ENCODE data around the gene NR2F2.

NR2F2 gene

DNA sequence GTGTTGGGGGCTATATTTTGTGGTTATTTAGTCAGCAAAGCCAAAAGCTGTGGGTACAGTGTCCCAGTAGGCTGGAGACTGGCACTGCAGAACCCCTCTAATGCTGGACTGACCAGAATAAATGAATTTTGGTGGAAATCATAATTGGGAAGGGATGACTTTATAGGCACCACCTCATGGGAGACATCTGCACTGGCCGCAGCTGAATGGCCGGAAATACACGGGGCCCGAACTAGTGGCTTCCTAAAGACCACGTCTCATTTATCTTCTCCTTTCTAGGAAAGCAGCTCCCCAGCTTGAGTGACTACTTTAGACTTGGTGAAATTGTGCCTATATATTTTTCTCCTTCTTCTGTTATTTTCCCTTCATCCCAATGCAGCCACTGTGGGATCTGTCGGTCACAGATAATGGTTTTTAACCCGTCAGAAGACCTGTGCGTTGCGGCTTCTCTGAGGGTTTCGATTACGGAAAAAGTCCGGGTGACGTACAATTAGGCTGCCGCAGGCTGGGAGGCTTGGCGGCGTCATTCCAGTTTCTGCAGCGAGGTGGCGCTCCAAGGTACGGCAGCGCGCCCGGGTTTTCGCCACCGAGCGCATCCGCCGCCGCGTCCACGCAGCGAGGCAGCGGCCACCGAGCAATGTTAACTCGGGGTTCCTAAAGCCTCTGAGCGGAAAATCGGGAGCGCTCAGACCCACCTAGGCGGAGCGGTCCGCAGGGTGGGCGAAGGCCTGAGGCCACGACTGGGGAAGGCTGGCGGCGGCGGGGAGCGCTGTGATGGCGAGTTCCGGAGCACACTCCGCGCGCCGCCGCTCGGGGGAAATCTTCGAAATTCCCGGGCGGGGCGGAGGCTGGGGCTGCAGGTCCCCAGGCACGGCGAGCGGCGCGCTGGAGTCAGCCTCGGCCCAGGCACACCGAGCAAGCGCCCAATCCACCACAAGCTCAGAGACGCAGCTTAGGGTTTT, 26.3 kb downstream of the NR2F2 start:
- TF ChIP-seq SIN3A (IDR thresholded peaks at IDR 0.05; ENCODE audit: borderline replicate concordance, insufficient read depth, low read length) (no peak), FOXP2 (optimal IDR thresholded peaks at IDR 0.05; ENCODE audit: borderline replicate concordance, extremely low read depth, extremely low read length, insufficient read depth) (peak; percentile 86)
- TF ChIP-seq, protein P1, sequence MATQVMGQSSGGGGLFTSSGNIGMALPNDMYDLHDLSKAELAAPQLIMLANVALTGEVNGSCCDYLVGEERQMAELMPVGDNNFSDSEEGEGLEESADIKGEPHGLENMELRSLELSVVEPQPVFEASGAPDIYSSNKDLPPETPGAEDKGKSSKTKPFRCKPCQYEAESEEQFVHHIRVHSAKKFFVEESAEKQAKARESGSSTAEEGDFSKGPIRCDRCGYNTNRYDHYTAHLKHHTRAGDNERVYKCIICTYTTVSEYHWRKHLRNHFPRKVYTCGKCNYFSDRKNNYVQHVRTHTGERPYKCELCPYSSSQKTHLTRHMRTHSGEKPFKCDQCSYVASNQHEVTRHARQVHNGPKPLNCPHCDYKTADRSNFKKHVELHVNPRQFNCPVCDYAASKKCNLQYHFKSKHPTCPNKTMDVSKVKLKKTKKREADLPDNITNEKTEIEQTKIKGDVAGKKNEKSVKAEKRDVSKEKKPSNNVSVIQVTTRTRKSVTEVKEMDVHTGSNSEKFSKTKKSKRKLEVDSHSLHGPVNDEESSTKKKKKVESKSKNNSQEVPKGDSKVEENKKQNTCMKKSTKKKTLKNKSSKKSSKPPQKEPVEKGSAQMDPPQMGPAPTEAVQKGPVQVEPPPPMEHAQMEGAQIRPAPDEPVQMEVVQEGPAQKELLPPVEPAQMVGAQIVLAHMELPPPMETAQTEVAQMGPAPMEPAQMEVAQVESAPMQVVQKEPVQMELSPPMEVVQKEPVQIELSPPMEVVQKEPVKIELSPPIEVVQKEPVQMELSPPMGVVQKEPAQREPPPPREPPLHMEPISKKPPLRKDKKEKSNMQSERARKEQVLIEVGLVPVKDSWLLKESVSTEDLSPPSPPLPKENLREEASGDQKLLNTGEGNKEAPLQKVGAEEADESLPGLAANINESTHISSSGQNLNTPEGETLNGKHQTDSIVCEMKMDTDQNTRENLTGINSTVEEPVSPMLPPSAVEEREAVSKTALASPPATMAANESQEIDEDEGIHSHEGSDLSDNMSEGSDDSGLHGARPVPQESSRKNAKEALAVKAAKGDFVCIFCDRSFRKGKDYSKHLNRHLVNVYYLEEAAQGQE (IDR thresholded peaks at IDR 0.05; ENCODE audit: insufficient read depth in 1 of 2, low read depth in 2 of 2, low read length in 2 of 2) = no peak

DNA sequence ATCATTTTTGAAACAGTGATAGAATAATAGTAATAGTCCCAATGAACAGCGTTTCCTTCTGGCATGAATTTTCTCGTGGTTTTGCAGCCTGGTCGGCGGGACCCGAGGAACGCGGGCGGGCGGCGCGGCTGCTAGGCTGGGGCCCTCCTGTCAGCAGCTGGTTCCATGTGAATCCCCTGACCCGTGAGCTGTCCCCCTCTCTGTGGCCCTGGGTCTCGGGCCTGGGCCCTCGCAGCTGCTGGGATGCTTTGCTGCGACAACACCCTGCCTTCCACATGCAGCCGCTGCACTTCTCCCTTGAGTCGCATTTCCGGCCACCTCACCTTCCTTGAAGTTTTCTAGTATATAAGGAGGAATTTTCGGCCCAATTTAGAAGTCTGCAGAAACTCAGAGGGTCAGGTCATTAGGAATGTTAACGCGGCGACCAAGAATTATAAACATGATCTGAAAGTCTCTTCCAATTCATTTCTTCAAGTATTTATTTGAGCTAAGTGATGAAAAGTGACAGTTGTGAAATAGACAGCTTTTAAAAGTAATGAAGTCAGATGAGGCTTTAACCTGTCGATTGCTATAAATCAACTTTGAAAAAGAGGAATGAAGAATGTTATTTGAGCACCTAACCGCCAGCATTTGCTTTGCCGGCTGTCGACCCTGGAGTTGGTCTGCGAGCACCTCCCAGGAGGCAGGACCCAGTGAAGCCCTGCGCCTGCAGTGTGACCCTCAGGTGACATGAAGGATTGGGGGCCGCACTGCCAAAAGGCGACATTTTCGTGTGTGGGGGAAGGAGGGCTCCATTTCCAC, 27.7 kb downstream of the NR2F2 start:
- TF ChIP-seq TAF1 (IDR thresholded peaks at IDR 0.05; ENCODE audit: borderline replicate concordance, insufficient read depth, low read length) (no peak), SIN3A (IDR thresholded peaks at IDR 0.05; ENCODE audit: borderline replicate concordance, insufficient read depth, low read length) (no peak), FOXP2 (optimal IDR thresholded peaks at IDR 0.05; ENCODE audit: borderline replicate concordance, extremely low read depth, extremely low read length, insufficient read depth) (no peak), POLR2AphosphoS5 (IDR thresholded peaks at IDR 0.05; ENCODE audit: low read depth, low read length) (no peak)
- TF ChIP-seq, protein P1 (IDR thresholded peaks at IDR 0.05; ENCODE audit: insufficient read depth in 1 of 2, low read depth in 2 of 2, low read length in 2 of 2) = no peak

DNA sequence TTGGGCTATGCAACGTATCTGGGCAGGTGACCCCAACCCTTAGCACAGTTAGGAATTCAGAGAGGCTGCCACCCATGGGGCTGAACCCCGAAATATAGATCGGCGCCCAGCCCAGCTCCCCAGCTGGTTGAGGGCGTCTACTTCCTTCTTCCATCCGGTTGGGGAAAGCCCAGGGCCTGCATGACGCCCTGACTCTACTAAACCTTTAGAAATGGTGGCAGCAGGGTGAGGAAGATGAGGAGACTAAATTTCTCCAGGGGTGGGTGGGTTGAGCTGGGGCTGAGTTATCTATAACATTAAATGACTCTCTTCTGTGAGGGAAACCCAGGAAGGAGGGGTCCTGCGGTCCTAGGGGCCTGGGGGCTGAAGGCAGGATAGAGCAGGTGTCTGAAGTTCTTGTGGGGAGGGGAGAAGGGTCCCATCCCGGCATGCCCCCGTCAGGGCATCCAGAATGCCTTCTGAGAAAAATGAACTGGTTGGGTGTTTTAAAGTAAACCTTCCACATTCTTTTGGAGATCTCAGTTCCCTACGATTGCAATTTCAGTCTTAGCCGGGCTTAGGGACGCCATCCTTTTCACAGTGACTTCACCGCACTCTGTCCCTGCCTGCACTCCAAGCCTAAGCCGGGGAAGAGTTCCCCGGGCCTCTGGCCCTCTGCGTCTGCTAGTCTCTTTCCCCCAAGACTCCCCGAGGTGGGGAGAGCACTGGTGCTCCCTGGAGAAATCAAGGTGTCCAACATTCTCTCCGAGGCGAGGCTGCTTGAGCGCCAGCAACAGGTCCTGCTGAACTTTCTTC, 28.5 kb downstream of the NR2F2 start:
- TF ChIP-seq POLR2AphosphoS5 (IDR thresholded peaks at IDR 0.05; ENCODE audit: low read depth, low read length) (no peak), FOXP2 (optimal IDR thresholded peaks at IDR 0.05; ENCODE audit: borderline replicate concordance, extremely low read depth, extremely low read length, insufficient read depth) (no peak), TAF1 (IDR thresholded peaks at IDR 0.05; ENCODE audit: borderline replicate concordance, insufficient read depth, low read length) (no peak), SIN3A (IDR thresholded peaks at IDR 0.05; ENCODE audit: borderline replicate concordance, insufficient read depth, low read length) (no peak)
- TF ChIP-seq, protein P1 (IDR thresholded peaks at IDR 0.05; ENCODE audit: insufficient read depth in 1 of 2, low read depth in 2 of 2, low read length in 2 of 2) = no peak

DNA sequence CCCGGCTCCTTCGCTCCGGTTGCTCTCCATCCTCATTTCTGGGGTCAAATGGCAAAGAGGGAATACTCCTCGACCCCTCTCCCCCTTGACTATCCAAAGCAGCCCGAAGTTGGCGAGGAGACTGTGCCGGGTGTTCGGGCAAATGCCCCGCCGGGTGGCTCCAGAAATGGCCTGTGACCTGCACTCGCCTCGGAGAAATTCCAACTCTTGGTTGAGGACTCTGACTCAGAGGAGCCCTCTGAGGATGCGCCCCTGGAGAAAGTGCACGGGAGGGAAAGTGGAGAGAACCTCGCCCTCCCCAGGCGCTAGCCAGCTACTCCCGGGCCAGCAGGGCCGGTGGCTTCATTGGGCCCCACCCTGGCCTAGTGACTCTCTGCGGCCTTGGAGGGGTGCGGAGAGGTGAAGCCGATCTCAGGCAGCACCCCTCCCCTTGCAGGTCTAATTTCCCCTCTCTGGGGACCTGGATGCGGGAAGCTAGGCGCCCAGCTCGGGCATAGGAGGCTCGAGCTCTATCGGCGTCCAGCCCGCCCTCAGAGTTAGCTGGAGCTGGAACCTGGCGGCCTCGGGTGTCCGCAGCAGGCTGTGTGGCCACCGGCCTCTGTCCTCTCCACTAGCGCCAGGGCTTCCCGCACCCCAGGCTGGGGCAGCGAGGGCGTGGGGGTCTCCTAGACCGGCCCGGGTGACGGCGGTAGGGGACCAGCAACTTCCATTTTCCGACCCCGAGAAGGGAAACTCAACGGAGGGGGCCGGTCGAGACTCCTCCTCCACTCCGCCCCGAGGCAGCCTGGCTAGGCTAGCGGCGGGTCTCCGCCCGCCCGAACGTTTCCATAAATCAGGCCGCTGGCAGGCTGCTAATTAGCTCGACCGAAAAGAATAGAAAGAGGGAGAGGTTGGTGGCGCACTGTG, 29.4 kb downstream of the NR2F2 start:
- no peak for TF ChIP-seq TAF1 (IDR thresholded peaks at IDR 0.05; ENCODE audit: borderline replicate concordance, insufficient read depth, low read length)
- no peak for TF ChIP-seq SIN3A (IDR thresholded peaks at IDR 0.05; ENCODE audit: borderline replicate concordance, insufficient read depth, low read length)
- TF ChIP-seq, protein P1 (IDR thresholded peaks at IDR 0.05; ENCODE audit: insufficient read depth in 1 of 2, low read depth in 2 of 2, low read length in 2 of 2) = no peak
- TF ChIP-seq POLR2AphosphoS5 (IDR thresholded peaks at IDR 0.05; ENCODE audit: low read depth, low read length) = no peak
- no peak for TF ChIP-seq FOXP2 (optimal IDR thresholded peaks at IDR 0.05; ENCODE audit: borderline replicate concordance, extremely low read depth, extremely low read length, insufficient read depth)

Data from PFSK-1 (cell line).